DND-41 (cell line): ENCODE data around the gene ATXN2.

Source experiments
- CTCF ChIP-seq: IDR thresholded peaks from 2 replicates; pipeline ENCODE4 v1.5.1; 2012; ENCODE audit warnings: borderline replicate concordance, low read length, moderate library complexity, mild to moderate bottlenecking; ENCODE audit not compliant: poor library complexity, severe bottlenecking; ENCODE audit errors: extremely low read depth
- EZH2 ChIP-seq: IDR thresholded peaks from 3 replicates; pipeline ENCODE4 v1.6.1; 2012; ENCODE audit warnings: borderline replicate concordance, low read depth, mild to moderate bottlenecking, moderate library complexity, low read length, inconsistent platforms; ENCODE audit not compliant: severe bottlenecking

- TF ChIP-seq CTCF (no peak), EZH2 (no peak)
Observed at GRCh38 chr12:111569363-111570083, 29.6 kb downstream of the ATXN2 start.
